Activated CD4-positive, alpha-beta T cell treated with anti-CD3 and anti-CD28 coated beads, Interleukin-2, amount 50 U/mL, for 1 hour (primary cell): ENCODE results near the gene CORO1C.

ENCODE experiments used
- DNase-seq: peaks from one replicate; pipeline ENCODE4 v3.0.0-alpha.2; 2020

CORO1C gene

DNA sequence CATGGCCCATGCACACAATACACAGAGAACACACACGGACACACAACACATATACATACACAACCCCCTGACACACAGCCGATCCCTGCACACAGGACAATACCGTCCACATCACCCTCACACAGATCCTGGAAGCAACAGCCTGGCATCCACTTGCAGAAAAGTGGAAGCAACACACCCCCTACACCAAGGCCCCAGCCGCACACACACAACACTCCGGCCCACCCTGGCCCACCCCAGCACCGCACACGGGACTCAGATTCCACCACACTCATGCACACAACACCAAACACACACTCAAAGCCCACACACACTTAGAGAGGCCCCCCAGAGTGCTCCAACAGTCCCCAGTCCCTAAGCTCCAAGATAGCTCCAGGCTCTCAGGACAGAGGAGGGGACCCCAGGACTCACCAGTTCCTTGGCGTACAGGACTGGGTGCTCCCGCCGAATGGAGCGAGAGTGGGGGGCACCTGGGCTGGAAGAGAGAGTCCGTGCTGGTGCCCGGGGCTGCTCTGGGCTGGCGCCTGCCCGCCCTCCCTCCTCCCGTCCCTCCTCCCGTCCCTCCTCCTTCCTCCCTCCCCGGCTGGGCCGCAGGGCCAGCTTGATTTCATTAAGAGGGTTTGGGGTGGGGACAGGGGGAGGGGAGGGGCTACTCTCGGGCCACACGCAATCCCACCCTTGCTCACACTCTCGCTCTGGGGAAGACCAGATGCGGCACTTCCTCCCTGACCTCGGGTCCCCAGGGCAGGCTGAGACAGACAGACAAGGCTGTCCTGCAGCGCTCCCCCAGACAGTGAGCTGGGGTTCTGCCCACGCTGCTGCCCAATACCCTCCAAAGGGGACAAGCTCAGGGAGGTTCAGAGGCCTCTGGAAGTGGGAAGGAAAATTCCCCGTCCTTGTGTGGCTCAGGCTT is 133.5 kb downstream of the CORO1C start, which contains the start of gene TMEM119:
TMEM119 (minus strand) TSS at position 526 of the 913 bp plus-strand sequence. CDS start 5,701 bp downstream, outside the sequence.
- DNase-seq: no peak

DNA sequence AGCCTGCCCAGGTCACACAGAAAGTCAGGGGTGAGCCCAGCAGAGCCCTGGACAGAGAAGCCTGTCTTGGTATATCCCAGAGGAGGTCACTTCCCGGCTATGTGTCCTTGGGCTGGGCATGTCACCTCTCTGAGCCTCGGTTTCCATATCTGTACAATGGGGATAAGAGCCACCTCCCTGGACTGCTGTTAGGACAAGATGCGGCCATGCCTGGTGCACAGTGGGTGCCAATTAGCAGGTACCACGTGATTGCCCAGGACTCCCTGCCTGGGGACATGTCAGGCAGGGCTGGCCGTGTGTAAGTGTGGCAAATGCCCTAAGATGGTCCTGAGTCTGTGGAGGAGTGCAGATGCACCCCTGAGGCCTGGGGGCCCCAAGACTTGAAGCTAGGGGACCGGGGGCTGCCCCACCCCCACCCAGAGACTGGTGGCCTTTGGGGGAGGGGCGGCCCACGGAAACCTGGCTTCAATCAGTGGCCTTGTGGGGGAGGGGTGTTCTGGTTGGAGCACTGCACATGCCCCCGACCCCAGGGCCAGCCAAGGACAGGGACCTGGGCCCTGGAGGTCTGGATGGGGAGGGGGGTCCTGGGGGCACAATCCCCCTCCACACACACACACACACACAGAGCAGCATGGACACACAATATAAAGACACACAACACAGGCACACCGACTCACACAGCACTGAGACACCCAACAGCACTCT is 134.3 kb downstream of the CORO1C start:
- DNase-seq: no peak

DNA sequence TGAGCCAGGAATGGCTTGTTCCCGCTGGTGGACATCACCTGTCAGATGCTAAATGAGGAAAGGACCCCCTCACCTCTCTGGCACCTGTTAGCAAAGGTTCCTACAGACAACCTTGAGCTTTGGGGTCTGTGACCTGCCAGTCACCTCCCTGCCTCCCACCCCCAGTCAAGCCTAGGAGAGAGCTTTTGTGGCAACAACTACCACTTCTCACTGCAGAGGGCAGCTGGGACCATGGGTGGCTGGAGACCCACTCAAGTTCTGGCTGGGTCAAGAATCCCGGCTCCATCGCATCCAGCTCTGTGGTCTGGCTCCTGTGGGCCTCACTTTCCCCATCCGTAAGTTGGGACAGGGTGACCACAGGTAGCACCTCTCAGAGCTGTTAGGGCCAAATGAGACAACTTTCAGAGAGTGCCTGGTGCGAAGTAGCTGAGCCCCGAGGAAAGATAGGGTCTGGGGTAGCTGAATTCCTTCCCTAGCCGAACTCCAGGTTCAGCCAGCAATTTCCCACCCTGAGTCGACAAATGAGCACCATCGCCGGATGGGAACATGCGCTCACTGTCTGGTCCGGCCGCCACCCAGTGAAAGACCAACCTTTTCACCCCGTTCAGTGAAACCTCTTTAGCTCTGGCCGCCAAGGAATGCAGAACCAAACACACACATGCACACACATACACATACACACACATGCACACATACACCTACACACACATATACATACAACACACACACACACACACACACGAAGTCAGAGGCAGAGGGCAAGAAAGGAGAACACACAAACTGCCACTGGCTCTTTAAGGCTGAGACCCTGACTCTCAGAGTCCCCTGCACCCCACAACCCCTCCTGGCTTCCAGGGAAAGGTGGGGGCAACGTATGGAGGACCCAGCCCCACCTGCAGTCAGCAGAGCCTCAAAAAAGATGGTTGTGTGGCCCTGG is 135.3 kb downstream of the CORO1C start:
- DNase-seq: no peak
